Measurements from ENCODE around the gene BOD1.
"Not testable (repeated sequence)": the region's sequence is repeated elsewhere in the genome, so short reads cannot be mapped to it uniquely, and the experiment has no call there.

Gene BOD1

GRCh38 chr5:173614591-173614990 lies 1.9 kb downstream of the BOD1 start:
- DNase-seq = no peak

GRCh38 chr5:173613433-173614159 lies 2.9 kb downstream of the BOD1 start:
- no peak for DNase-seq

- DNase-seq = no peak
Observed at GRCh38 chr5:173612948-173613347, 3.5 kb downstream of the BOD1 start.

GRCh38 chr5:173611706-173612105 lies 4.7 kb downstream of the BOD1 start:
- no peak for DNase-seq

- DNase-seq = no peak
Observed at GRCh38 chr5:173604141-173604540, 12.3 kb downstream of the BOD1 start.

GRCh38 chr5:173602423-173602822 lies 14.0 kb downstream of the BOD1 start:
- DNase-seq = no peak

GRCh38 chr5:173598686-173599085 lies 17.8 kb downstream of the BOD1 start:
- no peak for DNase-seq

- DNase-seq = no peak
Observed at GRCh38 chr5:173597304-173597703, 19.1 kb downstream of the BOD1 start.

GRCh38 chr5:173595841-173596240 lies 20.6 kb downstream of the BOD1 start:
- no peak for DNase-seq

- no peak for DNase-seq
Observed at GRCh38 chr5:173594061-173594460, 22.4 kb downstream of the BOD1 start.

- DNase-seq = no peak
Observed at GRCh38 chr5:173592050-173592669, 24.3 kb downstream of the BOD1 start.

GRCh38 chr5:173591056-173591514 lies 25.4 kb downstream of the BOD1 start:
- DNase-seq = no peak

GRCh38 chr5:173590436-173591055 lies 25.9 kb downstream of the BOD1 start:
- no peak for DNase-seq

GRCh38 chr5:173586133-173586532 lies 30.3 kb downstream of the BOD1 start:
- DNase-seq = not testable (repeated sequence)

GRCh38 chr5:173583346-173583745 lies 33.1 kb downstream of the BOD1 start:
- DNase-seq = no peak

GRCh38 chr5:173582216-173583111 lies 34.0 kb downstream of the BOD1 start:
- no peak for DNase-seq

- no peak for DNase-seq
Observed at GRCh38 chr5:173581408-173582215, 34.8 kb downstream of the BOD1 start.

GRCh38 chr5:173578947-173579615 lies 37.4 kb downstream of the BOD1 start:
- DNase-seq = no peak

GRCh38 chr5:173577817-173578216 lies 38.6 kb downstream of the BOD1 start:
- DNase-seq = no peak

- no peak for DNase-seq
Observed at GRCh38 chr5:173577166-173577565, 39.3 kb downstream of the BOD1 start.

GRCh38 chr5:173575985-173576384 lies 40.5 kb downstream of the BOD1 start:
- DNase-seq = no peak

- no peak for DNase-seq
Observed at GRCh38 chr5:173574983-173575382, 41.5 kb downstream of the BOD1 start.
